Tibial artery (tissue), 4 donors: ENCODE measurements around the gene SMARCB1.

Experiments used
- DNase-seq, 2 donors: peaks; one replicate each; pipeline ENCODE4 v3.0.0-alpha.2; 2019
- H3K27ac ChIP-seq, 2 donors: fragments of 200-600 bp; sonication (generic) in 1 of 2; 1 replicate in 1 of 2; 2 replicates in 1 of 2; pipeline ENCODE4 v1.5.1; 2018 to 2019; ENCODE audit warnings: mild to moderate bottlenecking in 1 of 2
- H3K27me3 ChIP-seq, 2 donors: fragments of 200-600 bp; sonication (generic) in 1 of 2; one replicate each; pipeline versions ENCODE4 v1.5.1 to v1.6.0; 2016 to 2019
- H3K36me3 ChIP-seq, 3 donors: fragments of 200-600 bp; sonication (generic) in 2 of 3; one replicate each; pipeline ENCODE4 v1.5.1; 2016 to 2019; ENCODE audit warnings: mild to moderate bottlenecking in 2 of 3
- H3K4me1 ChIP-seq, 4 donors: fragments of 200-600 bp; sonication (generic) in 2 of 4; 1 replicate in 3 of 4; 2 replicates in 1 of 4; pipeline ENCODE4 v1.5.1; 2016 to 2019
- H3K4me3 ChIP-seq, 2 donors: fragments of 200-600 bp; sonication (generic) in 1 of 2; 1 replicate in 1 of 2; 2 replicates in 1 of 2; pipeline ENCODE4 v1.5.1; 2018 to 2019; ENCODE audit warnings: mild to moderate bottlenecking in 2 of 2
- H3K9me3 ChIP-seq, 3 donors: fragments of 200-600 bp; sonication (generic) in 1 of 3; one replicate each; pipeline ENCODE4 v1.5.1; 2016 to 2019
- CTCF ChIP-seq, 2 experiments: fragments of 200-600 bp in 1 of 2; fragments of 450-650 bp in 1 of 2; IDR thresholded peaks; one replicate each; pipeline ENCODE4 v1.5.1; 2017 to 2019; ENCODE audit warnings: antibody characterized with exemption in 2 of 2, mild to moderate bottlenecking in 1 of 2, moderate library complexity in 1 of 2
- intact Hi-C: fragments of 100-400 bp; cut with DNase I; formaldehyde crosslinking; loops from one replicate; pipeline ENCODE4 v1.15.0; 2023; ENCODE audit warnings: low total_unique reads

SMARCB1 gene

GRCh38 chr22:23844739-23845202, 58.0 kb downstream of the SMARCB1 start:
- Histone ChIP-seq H3K27me3 (peaks cover 0 to under 1% of the 10 kb centered on the region in 2 donors), H3K36me3 (no peaks in the 10 kb centered on the region), H3K9me3 (no peaks in the 10 kb centered on the region), H3K4me3 (no peak overlapping the region), H3K27ac (no peak overlapping the region), H3K4me1 (peaks cover 0 to 23% (median 11%) of the 10 kb centered on the region in 4 donors)
- DNase-seq, result no peak
- TF ChIP-seq CTCF (IDR thresholded peaks at IDR 0.05), result no peak
- intact Hi-C loops, result loop anchor here (5.0 kb wide), 3 partner anchors 77 to 302 kb away; partner anchors contain the start of gene CHCHD10

GRCh38 chr22:23845265-23846080, 58.7 kb downstream of the SMARCB1 start:
- Histone ChIP-seq H3K27ac (no peak overlapping the region), H3K4me1 (peaks cover 0 to 26% (median 11%) of the 10 kb centered on the region in 4 donors), H3K36me3 (no peaks in the 10 kb centered on the region), H3K4me3 (no peak overlapping the region), H3K27me3 (peaks cover 0 to 5% of the 10 kb centered on the region in 2 donors), H3K9me3 (no peaks in the 10 kb centered on the region)
- TF ChIP-seq CTCF (IDR thresholded peaks at IDR 0.05), result no peak
- intact Hi-C loops, result loop anchor here (5.0 kb wide), 3 partner anchors 78 to 303 kb away; partner anchors contain the start of gene CHCHD10
- DNase-seq, result no peak

- DNase-seq, result no peak
- no peak overlapping the region for H3K4me3 ChIP-seq
- H3K36me3 ChIP-seq, result no peaks in the 10 kb centered on the region
- TF ChIP-seq CTCF (IDR thresholded peaks at IDR 0.05), result no peak
- no peaks in the 10 kb centered on the region for H3K9me3 ChIP-seq
- H3K4me1 ChIP-seq, result peaks cover 0 to 26% (median 11%) of the 10 kb centered on the region in 4 donors
- H3K27ac ChIP-seq, result no peak overlapping the region
- peaks cover 0 to 5% of the 10 kb centered on the region in 2 donors for H3K27me3 ChIP-seq
- intact Hi-C loops, result loop anchor here (5.0 kb wide), 3 partner anchors 79 to 304 kb away; partner anchors contain the start of gene CHCHD10
Observed at GRCh38 chr22:23846081-23846469, 59.3 kb downstream of the SMARCB1 start.

- Histone ChIP-seq H3K9me3 (no peaks in the 10 kb centered on the region), H3K36me3 (no peaks in the 10 kb centered on the region), H3K4me3 (no peak overlapping the region), H3K4me1 (peaks cover 0 to 26% (median 11%) of the 10 kb centered on the region in 4 donors), H3K27ac (no peak overlapping the region), H3K27me3 (peaks cover 0 to 5% of the 10 kb centered on the region in 2 donors)
- no peak for DNase-seq
- intact Hi-C loops, result loop anchor here (5.0 kb wide), 3 partner anchors 80 to 305 kb away; partner anchors contain the start of gene CHCHD10
- TF ChIP-seq CTCF (IDR thresholded peaks at IDR 0.05), result no peak
Observed at GRCh38 chr22:23847310-23847920, 60.6 kb downstream of the SMARCB1 start.

- no peak for TF ChIP-seq CTCF (IDR thresholded peaks at IDR 0.05)
- Histone ChIP-seq H3K36me3 (no peaks in the 10 kb centered on the region), H3K4me1 (peaks cover 0 to 26% (median 11%) of the 10 kb centered on the region in 4 donors), H3K27me3 (peaks cover 0 to 5% of the 10 kb centered on the region in 2 donors), H3K27ac (no peak overlapping the region), H3K4me3 (no peak overlapping the region), H3K9me3 (no peaks in the 10 kb centered on the region)
- no peak for DNase-seq
- intact Hi-C loops, result loop anchor here (5.0 kb wide), 3 partner anchors 81 to 306 kb away; partner anchors contain the start of gene CHCHD10
Observed at GRCh38 chr22:23847991-23848864, 61.5 kb downstream of the SMARCB1 start.
